SU-DHL-6 (cell line): ENCODE measurements around the gene GIPC2.
"Not testable (repeated sequence)": the region's sequence is repeated elsewhere in the genome, so short reads cannot be mapped to it uniquely, and the experiment has no call there.

Experiments used
- H2AFZ ChIP-seq: fragments of 200-600 bp; sonication (generic); 2 replicates; pipeline ENCODE4 v1.6.1; 2014; ENCODE audit warnings: low read depth, mild to moderate bottlenecking, moderate library complexity, mixed read lengths, antibody characterized with exemption, low read length; ENCODE audit not compliant: severe bottlenecking
- H3F3A ChIP-seq: fragments of 200-600 bp; shearing (Covaris generic); 2 replicates; pipeline ENCODE4 v1.6.0; 2016; ENCODE audit warnings: antibody characterized with exemption, mild to moderate bottlenecking; ENCODE audit not compliant: insufficient read depth
- H3K27ac ChIP-seq: fragments of 200-600 bp; sonication (generic); 2 replicates; pipeline ENCODE4 v1.5.1; 2016; ENCODE audit warnings: low read depth, mild to moderate bottlenecking, low read length, moderate library complexity, mixed read lengths
- H3K27me3 ChIP-seq: fragments of 200-600 bp; sonication (generic), shearing (Covaris generic); 2 replicates; pipeline ENCODE4 v1.6.0; 2014; ENCODE audit warnings: mild to moderate bottlenecking, low read length
- H3K36me3 ChIP-seq: fragments of 200-600 bp; sonication (generic); 2 replicates; pipeline ENCODE4 v1.6.1; 2014; ENCODE audit warnings: mild to moderate bottlenecking, low read length, mixed read lengths
- H3K4me2 ChIP-seq: fragments of 300-600, 200-600 bp; shearing (Covaris generic), sonication (generic); 2 replicates; pipeline ENCODE4 v1.6.0; 2014; ENCODE audit warnings: low read length, low read depth, mild to moderate bottlenecking; ENCODE audit not compliant: poor library complexity, severe bottlenecking
- H3K4me3 ChIP-seq: fragments of 200-600 bp; sonication (generic); 2 replicates; pipeline ENCODE4 v1.5.1; 2014; ENCODE audit warnings: antibody characterized with exemption, low read length, mild to moderate bottlenecking, mixed read lengths; ENCODE audit not compliant: insufficient read depth, poor library complexity, severe bottlenecking
- H3K79me2 ChIP-seq: fragments of 200-600 bp; sonication (generic); 2 replicates; pipeline ENCODE4 v1.6.1; 2014; ENCODE audit warnings: mild to moderate bottlenecking, low read length, moderate library complexity; ENCODE audit not compliant: insufficient read depth
- H3K9ac ChIP-seq: fragments of 200-600 bp; sonication (generic); 2 replicates; pipeline ENCODE4 v1.7.0; 2014; ENCODE audit warnings: mild to moderate bottlenecking, low read length
- H3K9me2 ChIP-seq: fragments of 200-600 bp; sonication (generic); replicated peaks from 2 replicates; pipeline ENCODE4 v1.6.1; 2014; ENCODE audit warnings: low read length; ENCODE audit not compliant: insufficient read depth
- H3K9me3 ChIP-seq: fragments of 200-600 bp; sonication (generic); 2 replicates; pipeline ENCODE4 v1.6.1; 2014; ENCODE audit warnings: low read length, mixed read lengths; ENCODE audit not compliant: insufficient read depth
- H4K20me1 ChIP-seq: fragments of 200-600 bp; sonication (generic); 2 replicates; pipeline ENCODE4 v1.6.1; 2014; ENCODE audit warnings: low read depth, mild to moderate bottlenecking, antibody characterized with exemption, low read length, moderate library complexity, mixed read lengths
- EZH2phosphoT487 ChIP-seq: fragments of 200-600 bp; sonication (generic), shearing (Covaris generic); conservative IDR thresholded peaks from 2 replicates; pipeline ENCODE4 v1.6.1; 2018; ENCODE audit warnings: mild to moderate bottlenecking, antibody characterized with exemption, low read length, moderate library complexity, mixed read lengths
- TF ChIP-seq, protein P1 (sequence below): fragments of 200-600 bp; sonication (generic); IDR thresholded peaks from one replicate; pipeline ENCODE4 v1.5.1; 2017; ENCODE audit warnings: antibody characterized with exemption, mild to moderate bottlenecking, low read length, moderate library complexity; ENCODE audit not compliant: insufficient read depth, poor library complexity, severe bottlenecking

Gene GIPC2

DNA sequence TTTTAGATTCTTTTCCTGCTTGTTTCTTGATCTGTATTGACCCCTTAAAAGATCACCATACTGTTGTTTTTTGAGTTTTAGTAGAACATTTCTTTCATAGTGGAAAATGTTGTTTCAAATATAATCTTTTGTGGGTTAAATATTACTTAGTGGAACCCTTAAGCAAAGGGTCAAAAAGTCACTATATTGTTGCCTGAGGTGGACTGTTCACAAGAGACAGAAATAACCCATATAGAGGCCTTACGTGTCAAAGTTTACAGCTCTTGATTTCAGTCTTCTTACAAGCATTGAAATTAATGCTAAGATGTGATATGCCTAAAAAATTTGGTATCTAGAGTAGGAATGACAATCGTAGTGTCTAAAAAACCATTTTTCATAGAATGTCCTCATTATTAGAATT, 34.7 kb upstream of the GIPC2 start:
- Histone ChIP-seq H3K27me3 (no peaks in the 10 kb centered on the region), H3K9ac (no peak overlapping the region)

DNA sequence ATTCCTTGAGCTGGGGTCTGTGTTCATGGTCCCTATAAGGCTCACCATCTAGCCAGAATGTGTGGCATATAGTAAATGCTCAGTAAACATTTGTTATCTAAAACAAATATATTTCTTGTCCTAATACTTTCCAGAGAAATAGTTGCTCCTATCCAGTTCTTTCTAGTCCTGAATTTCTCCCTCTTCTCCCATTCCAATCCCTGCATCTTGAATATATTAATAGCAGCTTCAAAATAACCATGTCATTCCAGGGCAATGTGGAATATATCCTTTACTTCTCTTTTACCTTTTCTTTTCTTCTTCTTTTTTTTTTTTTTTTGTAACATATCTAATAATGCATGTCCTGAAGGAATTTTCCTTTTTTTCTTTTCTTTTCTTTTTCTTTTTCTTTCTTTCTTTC, 30.6 kb upstream of the GIPC2 start:
- peaks cover 3% of the 10 kb centered on the region; the same call in 1 of the 2 replicates for H3K36me3 ChIP-seq

More for the DNA sequence above, 34.7 kb upstream of the GIPC2 start:
- Histone ChIP-seq H3K36me3 (peaks cover 6% of the 10 kb centered on the region; the same call in 1 of the 2 replicates), H3K4me2 (no peak overlapping the region), H3K9me3 (no peaks in the 10 kb centered on the region), H3K79me2 (peaks cover 3% of the 10 kb centered on the region), H3F3A (no peaks in the 10 kb centered on the region), H3K9me2 (no peaks in the 10 kb centered on the region), H2AFZ (no peak overlapping the region), H4K20me1 (no peaks in the 10 kb centered on the region), H3K27ac (no peak overlapping the region), H3K4me3 (no peak overlapping the region)
- TF ChIP-seq, protein P1, sequence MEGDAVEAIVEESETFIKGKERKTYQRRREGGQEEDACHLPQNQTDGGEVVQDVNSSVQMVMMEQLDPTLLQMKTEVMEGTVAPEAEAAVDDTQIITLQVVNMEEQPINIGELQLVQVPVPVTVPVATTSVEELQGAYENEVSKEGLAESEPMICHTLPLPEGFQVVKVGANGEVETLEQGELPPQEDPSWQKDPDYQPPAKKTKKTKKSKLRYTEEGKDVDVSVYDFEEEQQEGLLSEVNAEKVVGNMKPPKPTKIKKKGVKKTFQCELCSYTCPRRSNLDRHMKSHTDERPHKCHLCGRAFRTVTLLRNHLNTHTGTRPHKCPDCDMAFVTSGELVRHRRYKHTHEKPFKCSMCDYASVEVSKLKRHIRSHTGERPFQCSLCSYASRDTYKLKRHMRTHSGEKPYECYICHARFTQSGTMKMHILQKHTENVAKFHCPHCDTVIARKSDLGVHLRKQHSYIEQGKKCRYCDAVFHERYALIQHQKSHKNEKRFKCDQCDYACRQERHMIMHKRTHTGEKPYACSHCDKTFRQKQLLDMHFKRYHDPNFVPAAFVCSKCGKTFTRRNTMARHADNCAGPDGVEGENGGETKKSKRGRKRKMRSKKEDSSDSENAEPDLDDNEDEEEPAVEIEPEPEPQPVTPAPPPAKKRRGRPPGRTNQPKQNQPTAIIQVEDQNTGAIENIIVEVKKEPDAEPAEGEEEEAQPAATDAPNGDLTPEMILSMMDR, result no peak
- no peak for TF ChIP-seq EZH2phosphoT487

DNA sequence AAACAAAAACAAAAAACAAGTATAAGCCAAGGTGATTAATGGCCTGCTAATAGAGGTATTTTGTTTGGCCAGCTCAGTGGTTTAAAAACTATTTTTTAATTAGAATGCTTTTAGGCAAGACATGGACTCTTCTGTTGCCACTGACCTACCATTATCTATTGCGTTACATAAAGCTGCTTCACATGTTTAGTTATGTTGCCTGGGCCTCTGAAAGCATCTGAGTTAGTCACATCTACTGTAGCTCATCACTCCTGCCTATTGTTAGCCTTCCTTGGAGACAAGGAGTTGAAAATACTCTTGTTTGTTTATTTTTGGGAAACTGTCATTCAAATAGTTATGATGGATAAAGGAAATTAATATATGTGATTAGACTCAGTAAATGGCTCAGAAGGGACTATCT, 26.7 kb upstream of the GIPC2 start:
- H3K27me3 ChIP-seq, result no peaks in the 10 kb centered on the region
- H3K4me2 ChIP-seq, result no peak overlapping the region
- no peaks in the 10 kb centered on the region for H3K9me2 ChIP-seq

More for the DNA sequence above, 30.6 kb upstream of the GIPC2 start:
- Histone ChIP-seq H2AFZ (no peak overlapping the region), H3K9ac (no peak overlapping the region), H3K4me3 (no peak overlapping the region), H3K27me3 (no peaks in the 10 kb centered on the region), H3K27ac (no peak overlapping the region), H3K9me3 (no peaks in the 10 kb centered on the region), H3K79me2 (no peaks in the 10 kb centered on the region), H3K4me2 (no peak overlapping the region), H3K9me2 (no peaks in the 10 kb centered on the region), H3F3A (no peaks in the 10 kb centered on the region), H4K20me1 (no peaks in the 10 kb centered on the region)
- TF ChIP-seq, protein P1, result no peak
- TF ChIP-seq EZH2phosphoT487, result no peak

DNA sequence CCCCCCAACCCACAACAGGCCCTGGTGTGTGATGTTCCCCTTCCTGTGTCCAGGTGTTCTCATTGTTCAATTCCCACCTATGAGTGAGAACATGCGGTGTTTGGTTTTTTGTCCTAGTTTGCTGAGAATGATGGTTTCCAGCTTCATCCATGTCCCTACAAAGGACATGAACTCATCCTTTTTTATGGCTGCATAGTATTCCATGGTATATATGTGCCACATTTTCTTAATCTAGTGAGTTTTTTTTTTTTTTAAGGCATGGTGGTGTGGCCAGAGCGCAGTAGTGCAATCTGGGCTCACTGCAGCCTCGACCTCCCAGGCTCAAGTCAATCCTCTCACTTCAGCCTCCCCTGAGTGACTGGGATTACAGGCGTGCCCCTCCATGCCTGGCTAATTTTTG, 24.6 kb upstream of the GIPC2 start:
- H3K4me3 ChIP-seq, H3K9me3 ChIP-seq, H3K9ac ChIP-seq, H3K36me3 ChIP-seq, H4K20me1 ChIP-seq, H3K9me2 ChIP-seq, H3K79me2 ChIP-seq, H3K27me3 ChIP-seq, H2AFZ ChIP-seq, H3F3A ChIP-seq, H3K27ac ChIP-seq, H3K4me2 ChIP-seq: not testable (repeated sequence)

More for the DNA sequence above, 26.7 kb upstream of the GIPC2 start:
- no peak overlapping the region for H3K4me3 ChIP-seq
- H2AFZ ChIP-seq, result no peak overlapping the region
- H4K20me1 ChIP-seq, result no peaks in the 10 kb centered on the region
- no peaks in the 10 kb centered on the region for H3K79me2 ChIP-seq
- no peak for TF ChIP-seq EZH2phosphoT487
- TF ChIP-seq, protein P1, result no peak
- H3K9ac ChIP-seq, result no peak overlapping the region
- peaks cover 3% of the 10 kb centered on the region; the same call in 1 of the 2 replicates for H3K36me3 ChIP-seq
- H3K9me3 ChIP-seq, result no peaks in the 10 kb centered on the region
- H3F3A ChIP-seq, result no peaks in the 10 kb centered on the region
- H3K27ac ChIP-seq, result no peak overlapping the region
